ENCODE results near the gene PRKAB1.
"Not testable (repeated sequence)": the region's sequence is repeated elsewhere in the genome, so short reads cannot be mapped to it uniquely, and the experiment has no call there.

PRKAB1 gene

GRCh38 chr12:119667577-119668323, at the start of gene PRKAB1:
Gene PRKAB1, plus strand, starts transcription at chr12:119668133. Its CDS starts 112 bp downstream, at chr12:119668245.
- peak; percentile 89 for TF ChIP-seq CTCF (IDR thresholded peaks at IDR 0.05; ENCODE audit: insufficient read depth, low read depth, low read length, missing control alignments)
- peak within 1 kb of the TSS; percentile 97 for H3K4me3 ChIP-seq (ENCODE audit: low read depth, low read length)

GRCh38 chr12:119618328-119618896, 49.5 kb upstream of the PRKAB1 start:
- H3K4me3 ChIP-seq (ENCODE audit: low read depth, low read length); DNase-seq (ENCODE audit: low read depth): not testable (repeated sequence)

More at GRCh38 chr12:119667577-119668323, at the start of gene PRKAB1:
- peak; percentile 99 for DNase-seq (ENCODE audit: low read depth)

DNA sequence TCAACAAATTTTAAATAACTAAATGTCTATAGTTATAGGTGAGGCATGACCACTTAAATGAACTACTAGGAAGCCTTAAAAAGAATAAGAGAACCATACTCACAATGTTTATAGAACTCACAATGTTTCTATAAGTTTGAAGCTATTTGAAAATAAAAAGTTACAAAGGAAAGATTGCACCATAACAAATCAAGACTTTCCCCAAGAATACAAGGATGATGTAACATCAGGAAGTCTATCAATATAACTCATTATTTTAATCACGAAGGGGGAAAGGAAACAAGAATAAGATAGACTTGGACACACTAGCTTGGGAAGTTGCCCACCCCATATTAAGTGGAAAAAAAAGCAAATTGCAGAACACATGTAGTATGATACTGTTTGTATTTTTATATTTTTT, 47.4 kb upstream of the PRKAB1 start:
- TF ChIP-seq CTCF (IDR thresholded peaks at IDR 0.05; ENCODE audit: insufficient read depth, low read depth, low read length, missing control alignments) = no peak
- no peak overlapping the region for H3K4me3 ChIP-seq (ENCODE audit: low read depth, low read length)
- no peak for DNase-seq (ENCODE audit: low read depth)

DNA sequence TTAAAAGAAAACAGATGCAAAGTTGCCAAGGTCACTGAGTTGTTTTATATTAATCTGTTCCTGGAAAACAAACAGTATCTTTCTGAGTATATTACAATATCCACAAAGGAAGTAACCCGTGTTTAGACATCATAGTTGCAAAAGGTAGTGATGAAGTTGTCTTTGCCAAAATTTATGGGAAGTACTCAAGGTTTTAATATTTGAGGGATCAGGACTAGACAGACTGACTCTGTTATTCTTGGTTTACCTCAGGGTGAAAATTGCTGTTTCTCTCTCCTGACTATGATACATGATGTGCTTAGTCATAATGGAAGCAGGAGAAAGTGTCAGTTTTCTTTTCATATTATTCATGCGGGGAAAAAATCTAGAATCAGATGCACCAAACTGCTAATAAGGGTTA, 46.1 kb upstream of the PRKAB1 start:
- no peak for DNase-seq (ENCODE audit: low read depth)
- no peak for TF ChIP-seq CTCF (IDR thresholded peaks at IDR 0.05; ENCODE audit: insufficient read depth, low read depth, low read length, missing control alignments)
- H3K4me3 ChIP-seq (ENCODE audit: low read depth, low read length) = no peak overlapping the region

DNA sequence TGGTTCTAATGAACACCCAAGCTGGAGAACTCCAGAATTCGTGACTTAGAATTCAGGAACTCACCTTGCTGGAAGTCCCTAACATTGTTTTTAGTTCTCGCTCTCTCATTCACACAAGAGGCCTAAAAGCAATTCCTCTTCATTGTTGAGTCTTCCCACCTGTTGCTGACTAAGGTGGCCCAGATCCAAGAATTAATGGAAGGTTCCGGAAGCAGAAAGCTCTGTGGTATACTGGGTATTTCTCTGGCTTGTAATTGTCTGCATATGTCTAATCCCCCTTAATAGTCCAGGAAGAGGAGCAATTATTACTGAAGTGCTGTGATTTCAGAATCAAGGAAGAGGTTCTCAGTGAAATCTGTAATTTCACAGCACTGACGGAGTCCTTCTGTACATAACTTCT, 43.0 kb upstream of the PRKAB1 start:
- no peak overlapping the region for H3K4me3 ChIP-seq (ENCODE audit: low read depth, low read length)
- no peak for TF ChIP-seq CTCF (IDR thresholded peaks at IDR 0.05; ENCODE audit: insufficient read depth, low read depth, low read length, missing control alignments)
- no peak for DNase-seq (ENCODE audit: low read depth)

DNA sequence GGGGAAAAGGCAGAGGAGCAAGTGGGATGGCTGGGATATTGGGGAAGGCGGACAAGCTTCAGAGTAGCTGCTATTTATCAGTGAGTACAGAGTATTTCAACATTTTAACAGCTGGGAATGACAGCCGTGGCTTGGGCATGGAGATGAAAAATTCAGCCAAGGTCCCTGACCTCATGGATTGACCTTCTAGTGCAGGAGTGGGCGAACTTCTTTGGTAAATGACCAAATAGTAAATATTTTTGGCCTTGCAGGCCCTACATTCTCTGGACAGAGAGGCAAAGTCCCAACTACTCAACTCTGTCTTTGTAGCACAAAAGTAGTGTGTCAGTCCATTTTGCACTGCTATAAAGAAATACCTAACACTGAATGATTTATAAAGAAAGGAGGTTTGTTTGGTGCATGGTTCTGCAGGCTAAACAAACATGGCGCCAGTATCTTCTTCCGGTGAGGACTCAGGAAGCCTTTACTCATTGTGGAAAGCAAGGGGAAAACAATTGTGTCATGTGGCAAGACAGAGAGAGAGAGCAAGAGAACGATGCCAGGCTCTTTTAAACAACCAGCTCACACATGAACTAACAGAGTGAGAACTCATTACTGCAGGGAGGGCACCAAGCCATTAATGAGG, 40.8 kb upstream of the PRKAB1 start:
- DNase-seq (ENCODE audit: low read depth) = no peak
- no peak for TF ChIP-seq CTCF (IDR thresholded peaks at IDR 0.05; ENCODE audit: insufficient read depth, low read depth, low read length, missing control alignments)
- no peak overlapping the region for H3K4me3 ChIP-seq (ENCODE audit: low read depth, low read length)

GRCh38 chr12:119627686-119628085, 40.2 kb upstream of the PRKAB1 start:
- no peak for TF ChIP-seq CTCF (IDR thresholded peaks at IDR 0.05; ENCODE audit: insufficient read depth, low read depth, low read length, missing control alignments)
- no peak overlapping the region for H3K4me3 ChIP-seq (ENCODE audit: low read depth, low read length)
- DNase-seq (ENCODE audit: low read depth) = no peak

Data from GM12865 (cell line).